C4-2B (cell line): ENCODE data around the gene ANKRD33B.

Experiments
- ZFX ChIP-seq: fragments of 450-650 bp; IDR thresholded peaks from 2 replicates; pipeline ENCODE4 v1.6.1; 2017
- TF ChIP-seq, protein P1 (sequence below): fragments of 450-650 bp; conservative IDR thresholded peaks from 2 replicates; pipeline ENCODE4 v1.5.1; 2017; ENCODE audit warnings: mild to moderate bottlenecking

DNA sequence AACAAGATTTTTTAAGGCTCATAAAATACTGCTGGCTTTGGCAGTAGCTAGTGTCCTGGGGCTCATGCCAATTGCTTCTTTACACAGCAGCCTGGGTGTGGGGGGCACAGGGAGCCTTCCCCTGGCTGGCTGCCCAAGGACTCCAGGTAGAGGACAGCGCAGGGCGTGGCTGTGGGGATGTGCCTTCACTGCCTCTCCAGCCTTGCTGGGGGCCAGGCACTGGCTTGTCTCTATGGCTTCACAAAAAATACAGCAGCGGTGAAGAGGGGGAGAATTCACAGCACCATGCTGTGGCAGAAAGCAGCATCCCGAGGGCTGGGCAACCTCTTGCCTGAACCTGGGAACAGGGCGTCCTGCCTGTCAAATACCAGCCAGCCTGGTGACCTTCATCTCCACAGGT, 139.8 kb downstream of the ANKRD33B start:
- TF ChIP-seq, protein P1, sequence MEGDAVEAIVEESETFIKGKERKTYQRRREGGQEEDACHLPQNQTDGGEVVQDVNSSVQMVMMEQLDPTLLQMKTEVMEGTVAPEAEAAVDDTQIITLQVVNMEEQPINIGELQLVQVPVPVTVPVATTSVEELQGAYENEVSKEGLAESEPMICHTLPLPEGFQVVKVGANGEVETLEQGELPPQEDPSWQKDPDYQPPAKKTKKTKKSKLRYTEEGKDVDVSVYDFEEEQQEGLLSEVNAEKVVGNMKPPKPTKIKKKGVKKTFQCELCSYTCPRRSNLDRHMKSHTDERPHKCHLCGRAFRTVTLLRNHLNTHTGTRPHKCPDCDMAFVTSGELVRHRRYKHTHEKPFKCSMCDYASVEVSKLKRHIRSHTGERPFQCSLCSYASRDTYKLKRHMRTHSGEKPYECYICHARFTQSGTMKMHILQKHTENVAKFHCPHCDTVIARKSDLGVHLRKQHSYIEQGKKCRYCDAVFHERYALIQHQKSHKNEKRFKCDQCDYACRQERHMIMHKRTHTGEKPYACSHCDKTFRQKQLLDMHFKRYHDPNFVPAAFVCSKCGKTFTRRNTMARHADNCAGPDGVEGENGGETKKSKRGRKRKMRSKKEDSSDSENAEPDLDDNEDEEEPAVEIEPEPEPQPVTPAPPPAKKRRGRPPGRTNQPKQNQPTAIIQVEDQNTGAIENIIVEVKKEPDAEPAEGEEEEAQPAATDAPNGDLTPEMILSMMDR: no peak
- TF ChIP-seq ZFX: no peak
